Gastrocnemius medialis (tissue), 4 donors: ENCODE results near the gene CAPN8. TPM values are rescaled to one million over a fixed set of nuclear protein-coding genes. Genes with fewer than 3 reads are reported as not detected.

Experiments used
- ATAC-seq, 2 donors: fragments of 150-250 bp; one replicate each; pipeline ENCODE4 v1.9.1; 2016
- DNase-seq, 2 donors: peaks; one replicate each; pipeline ENCODE4 v3.0.0-alpha.2; 2019
- H3K27ac ChIP-seq, 4 donors: fragments of 200-600 bp; sonication (generic); 1 replicate in 1 of 4; 2 replicates in 3 of 4; pipeline ENCODE4 v1.5.1; 2016 to 2018; ENCODE audit warnings: mild to moderate bottlenecking in 2 of 4, moderate library complexity in 1 of 4
- H3K27me3 ChIP-seq, 3 donors: fragments of 200-600 bp; sonication (generic) in 2 of 3; 1 replicate in 1 of 3; 2 replicates in 2 of 3; pipeline versions ENCODE4 v1.5.1 to v1.6.0; 2016 to 2019; ENCODE audit warnings: mild to moderate bottlenecking in 1 of 3, moderate library complexity in 1 of 3
- H3K36me3 ChIP-seq, 2 donors: fragments of 200-600 bp; sonication (generic) in 1 of 2; one replicate each; pipeline ENCODE4 v1.5.1; 2017 to 2018
- H3K4me1 ChIP-seq, 2 donors: fragments of 200-600 bp; sonication (generic) in 1 of 2; one replicate each; pipeline ENCODE4 v1.5.1; 2016 to 2017; ENCODE audit warnings: mild to moderate bottlenecking in 2 of 2
- H3K4me3 ChIP-seq, 4 donors: fragments of 200-600 bp; sonication (generic) in 3 of 4; 1 replicate in 1 of 4; 2 replicates in 3 of 4; pipeline ENCODE4 v1.5.1; 2016 to 2019; ENCODE audit warnings: mild to moderate bottlenecking in 2 of 4
- H3K9me3 ChIP-seq, 3 donors: fragments of 200-600 bp; sonication (generic) in 2 of 3; 1 replicate in 1 of 3; 2 replicates in 2 of 3; pipeline ENCODE4 v1.5.1; 2016 to 2019
- CTCF ChIP-seq, 5 experiments: fragments of 450-650 bp in 3 of 5; fragments of 200-600 bp in 2 of 5; sonication (generic) in 2 of 5; IDR thresholded peaks in 4 of 5; conservative IDR thresholded peaks in 1 of 5; 1 replicate in 4 of 5; 2 replicates in 1 of 5; pipeline ENCODE4 v1.5.1; 2016 to 2019; ENCODE audit warnings: antibody characterized with exemption in 5 of 5, mild to moderate bottlenecking in 3 of 5, moderate library complexity in 3 of 5
- POLR2A ChIP-seq, 2 donors: fragments of 450-650 bp; IDR thresholded peaks; one replicate each; pipeline ENCODE4 v1.6.1; 2017; ENCODE audit warnings: antibody characterized with exemption in 2 of 2, mild to moderate bottlenecking in 2 of 2, moderate library complexity in 2 of 2
- in situ Hi-C, 4 donors: fragments of 200-750 bp; cut with MboI; loops; one replicate each; pipeline versions ENCODE4 v1.15.0 to v1.8.0; 2017; ENCODE audit warnings: low sequenced_read_pairs in 4 of 4
- intact Hi-C: fragments of 100-400 bp; cut with DNase I; formaldehyde crosslinking; loops from one replicate; pipeline ENCODE4 v1.15.1; 2023; ENCODE audit warnings: low total_unique reads
- total RNA-seq, 4 donors: library from RNA; depleted of rRNA; stranded (reverse); fragments of >200 nt; gene quantifications; one replicate each; pipeline versions ENCODE4 v1.1.0 to v1.2.3, GENCODE V29; 2016

The CAPN8 gene
- total RNA-seq, 4 donors from 2014 or later = 0.46 to 0.85 TPM; not detected in 2

GRCh38 chr1:223712850-223713474, 47.5 kb upstream of the CAPN8 start:
- no peak for TF ChIP-seq CTCF (IDR thresholded peaks at IDR 0.05 in 4 of 5, conservative IDR thresholded peaks at IDR 0.05 in 1 of 5)
- Histone ChIP-seq H3K36me3 (peaks cover 0 to 11% of the 10 kb centered on the region in 2 donors), H3K27me3 (no peaks in the 10 kb centered on the region), H3K4me3 (peak overlapping the region; percentile 69 to 97 (median 90)), H3K9me3 (no peaks in the 10 kb centered on the region), H3K27ac (peak overlapping the region; percentile 84 to 96 (median 96)), H3K4me1 (peaks cover 35 to 41% of the 10 kb centered on the region in 2 donors)
- peak in 1 of 2 donors; percentile 36 for DNase-seq
- in situ Hi-C loops (no loop called here), intact Hi-C loops (loop anchor here (1.0 to 5.0 kb wide), 3 partner anchors 36 to 279 kb away; partner anchors contain the start of gene TP53BP2)
- peak; percentile 49 to 57 for ATAC-seq

GRCh38 chr1:223712194-223712849, 46.8 kb upstream of the CAPN8 start, which contains the start of gene CAPN2:
CAPN2 (plus strand) TSS chr1:223712539; CDS start chr1:223712641, 102 bp downstream.
- Histone ChIP-seq H3K27me3 (no peaks in the 10 kb centered on the region), H3K4me1 (peaks cover 41 to 47% of the 10 kb centered on the region in 2 donors), H3K9me3 (no peaks in the 10 kb centered on the region), H3K27ac (peak within 1 kb of the TSS; percentile 84 to 96 (median 96)), H3K36me3 (peaks cover 0 to 5% of the 10 kb centered on the region in 2 donors), H3K4me3 (peak within 1 kb of the TSS; percentile 69 to 97 (median 90))
- in situ Hi-C loops (no loop called here), intact Hi-C loops (loop anchor here (1.0 to 5.0 kb wide), 3 partner anchors 37 to 280 kb away; partner anchors contain the start of gene TP53BP2)
- DNase-seq = peak; percentile 75 to 81
- peak; percentile 81 to 89 for TF ChIP-seq POLR2A (IDR thresholded peaks at IDR 0.05)
- peak; percentile 73 to 96 (median 91) for TF ChIP-seq CTCF (IDR thresholded peaks at IDR 0.05 in 4 of 5, conservative IDR thresholded peaks at IDR 0.05 in 1 of 5)
- ATAC-seq = peak; percentile 84 to 85

GRCh38 chr1:223711747-223712193, 46.3 kb upstream of the CAPN8 start:
- H3K36me3 ChIP-seq = no peaks in the 10 kb centered on the region
- in situ Hi-C loops (no loop called here), intact Hi-C loops (loop anchor here (1.0 to 5.0 kb wide), 3 partner anchors 38 to 281 kb away; partner anchors contain the start of gene TP53BP2)
- peaks cover 45 to 53% of the 10 kb centered on the region in 2 donors for H3K4me1 ChIP-seq
- H3K27me3 ChIP-seq = no peaks in the 10 kb centered on the region
- H3K27ac ChIP-seq = peak overlapping the region; percentile 84 to 96 (median 96)
- H3K9me3 ChIP-seq = no peaks in the 10 kb centered on the region
- peak overlapping the region; percentile 21 to 93 (median 60) for H3K4me3 ChIP-seq
- peak; percentile 4 to 16 for ATAC-seq
- TF ChIP-seq POLR2A (IDR thresholded peaks at IDR 0.05) = no peak
- no peak for TF ChIP-seq CTCF (IDR thresholded peaks at IDR 0.05 in 4 of 5, conservative IDR thresholded peaks at IDR 0.05 in 1 of 5)
- DNase-seq = no peak

- no peak for ATAC-seq
- no peaks in the 10 kb centered on the region for H3K36me3 ChIP-seq
- H3K9me3 ChIP-seq = no peaks in the 10 kb centered on the region
- peaks cover 44 to 57% of the 10 kb centered on the region in 2 donors for H3K4me1 ChIP-seq
- no peaks in the 10 kb centered on the region for H3K27me3 ChIP-seq
- H3K4me3 ChIP-seq = no peak overlapping the region
- intact Hi-C loops = loop anchor here (5.0 kb wide), 2 partner anchors 136 to 281 kb away; partner anchors contain the start of gene TP53BP2
- in situ Hi-C loops = no loop called here
- peak overlapping the region in 1 of 4 donors; percentile 84 for H3K27ac ChIP-seq
- TF ChIP-seq CTCF (IDR thresholded peaks at IDR 0.05 in 4 of 5, conservative IDR thresholded peaks at IDR 0.05 in 1 of 5) (no peak), POLR2A (IDR thresholded peaks at IDR 0.05) (no peak)
- DNase-seq = no peak
These were observed 45.7 kb upstream of the CAPN8 start for GRCh38 chr1:223711173-223711572.
